Neural cell (in vitro differentiated cells): Measurements from ENCODE around the gene TLE3. TPM values are rescaled to one million over a fixed set of nuclear protein-coding genes. Genes with fewer than 3 reads are reported as not detected.

Experiments used
- H2AFZ ChIP-seq: fragments of 200-600, 300-800 bp; sonication (generic), shearing (Covaris generic); 2 replicates; pipeline ENCODE4 v1.6.0; 2014; ENCODE audit warnings: low read depth, mild to moderate bottlenecking, antibody characterized with exemption, low read length, moderate library complexity
- H3F3A ChIP-seq: fragments of 200-600 bp; shearing (Covaris generic); 2 replicates; pipeline ENCODE4 v1.6.1; 2016; ENCODE audit warnings: mild to moderate bottlenecking, moderate library complexity, mixed read lengths, antibody characterized with exemption, low read length; ENCODE audit not compliant: insufficient read depth, poor library complexity, severe bottlenecking
- H3K27ac ChIP-seq: fragments of 200-600, 300-800 bp; sonication (generic), shearing (Covaris generic); 2 replicates; pipeline ENCODE4 v1.5.1; 2014; ENCODE audit warnings: mild to moderate bottlenecking, low read length, moderate library complexity
- H3K27me3 ChIP-seq: fragments of 300-800, 200-600 bp; sonication (generic), shearing (Covaris generic); 2 replicates; pipeline ENCODE4 v1.6.0; 2014; ENCODE audit warnings: mild to moderate bottlenecking, low read depth, low read length, moderate library complexity; ENCODE audit not compliant: insufficient read depth
- H3K36me3 ChIP-seq: fragments of 300-800, 200-600 bp; sonication (generic), shearing (Covaris generic); 2 replicates; pipeline ENCODE4 v1.5.1; 2014; ENCODE audit warnings: mild to moderate bottlenecking, antibody characterized with exemption, low read length, moderate library complexity; ENCODE audit not compliant: insufficient read depth
- H3K4me2 ChIP-seq: fragments of 300-800, 200-600 bp; sonication (generic), shearing (Covaris generic); 2 replicates; pipeline ENCODE4 v1.6.0; 2014; ENCODE audit warnings: mild to moderate bottlenecking, low read length
- H3K4me3 ChIP-seq: fragments of 300-800, 200-600 bp; sonication (generic), shearing (Covaris generic); 2 replicates; pipeline ENCODE4 v1.5.1; 2014; ENCODE audit warnings: mild to moderate bottlenecking, low read length, moderate library complexity
- H3K79me2 ChIP-seq: fragments of 200-600 bp; shearing (Covaris generic); replicated peaks from 2 replicates; pipeline ENCODE4 v1.6.0; 2014; ENCODE audit warnings: mild to moderate bottlenecking, low read length, moderate library complexity; ENCODE audit not compliant: insufficient read depth
- H3K9ac ChIP-seq: fragments of 300-800, 200-600 bp; sonication (generic), shearing (Covaris generic); 2 replicates; pipeline ENCODE4 v1.6.1; 2016; ENCODE audit warnings: mild to moderate bottlenecking, low read length, mixed read lengths
- H3K9me2 ChIP-seq: fragments of 200-600 bp; shearing (Covaris generic); 2 replicates; pipeline ENCODE4 v1.6.1; 2016; ENCODE audit warnings: mild to moderate bottlenecking, low read length, mixed read lengths; ENCODE audit not compliant: insufficient read depth
- H3K9me3 ChIP-seq: fragments of 200-600, 300-800 bp; sonication (generic), shearing (Covaris generic); 2 replicates; pipeline ENCODE4 v1.6.1; 2016; ENCODE audit warnings: mild to moderate bottlenecking, mixed run types, low read length, moderate library complexity, mixed read lengths
- H4K20me1 ChIP-seq: fragments of 200-600 bp; shearing (Covaris generic); 2 replicates; pipeline ENCODE4 v1.6.1; 2016; ENCODE audit warnings: mild to moderate bottlenecking, mixed run types; ENCODE audit not compliant: insufficient read depth
- EZH2 ChIP-seq: fragments of 200-600, 300-800 bp; shearing (Covaris generic), sonication (generic); IDR thresholded peaks from 2 replicates; pipeline ENCODE4 v1.6.1; 2014; ENCODE audit warnings: antibody characterized with exemption, low read length, borderline replicate concordance, mild to moderate bottlenecking; ENCODE audit not compliant: insufficient read depth, poor library complexity, severe bottlenecking
- MXI1 ChIP-seq: fragments of 450-650 bp; conservative IDR thresholded peaks from 2 replicates; pipeline ENCODE4 v1.6.1; 2014; ENCODE audit warnings: antibody characterized with exemption, mild to moderate bottlenecking; ENCODE audit not compliant: poor library complexity, severe bottlenecking
- POLR2AphosphoS5 ChIP-seq: IDR thresholded peaks from 2 replicates; pipeline ENCODE4 v1.6.1; 2012
- RAD21 ChIP-seq: fragments of 450-650 bp; conservative IDR thresholded peaks from 2 replicates; pipeline ENCODE4 v1.6.1; 2014; ENCODE audit warnings: antibody characterized with exemption, mild to moderate bottlenecking, moderate library complexity
- REST ChIP-seq: IDR thresholded peaks from 2 replicates; pipeline ENCODE4 v1.6.1; 2012; ENCODE audit warnings: borderline replicate concordance
- SMC3 ChIP-seq: fragments of 450-650 bp; conservative IDR thresholded peaks from 2 replicates; pipeline ENCODE4 v1.6.1; 2014; ENCODE audit warnings: antibody characterized with exemption, mild to moderate bottlenecking, moderate library complexity; ENCODE audit not compliant: poor library complexity
- polyA plus RNA-seq: library from polyadenylated mRNA; depleted of rRNA; stranded (reverse); fragments of >200 nt; gene quantifications from 2 replicates; pipeline ENCODE4 v1.2.3, GENCODE V29; 2014

The TLE3 gene
- polyA plus RNA-seq, 1 donor from 2014 or later: 27.6 TPM

GRCh38 chr15:70051948-70052633 is 45.6 kb downstream of the TLE3 start:
- Histone ChIP-seq H3K27me3 (no peaks in the 10 kb centered on the region), H3K4me2 (no peak overlapping the region), H3K4me3 (no peak overlapping the region), H3K27ac (no peak overlapping the region), H3F3A (no peaks in the 10 kb centered on the region), H3K9me3 (no peaks in the 10 kb centered on the region), H3K79me2 (no peaks in the 10 kb centered on the region), H3K9ac (no peak overlapping the region), H3K36me3 (no peaks in the 10 kb centered on the region), H3K9me2 (no peaks in the 10 kb centered on the region), H4K20me1 (no peaks in the 10 kb centered on the region), H2AFZ (no peak overlapping the region)
- TF ChIP-seq MXI1: no peak
- TF ChIP-seq RAD21: no peak
- no peak for TF ChIP-seq SMC3

GRCh38 chr15:70050970-70051369 is 46.7 kb downstream of the TLE3 start:
- no peaks in the 10 kb centered on the region for H4K20me1 ChIP-seq
- H2AFZ ChIP-seq: no peak overlapping the region
- H3K9ac ChIP-seq: no peak overlapping the region
- no peak overlapping the region for H3K4me3 ChIP-seq
- no peaks in the 10 kb centered on the region for H3K9me2 ChIP-seq
- H3K79me2 ChIP-seq: no peaks in the 10 kb centered on the region
- H3K27me3 ChIP-seq: no peaks in the 10 kb centered on the region
- H3K27ac ChIP-seq: no peak overlapping the region
- H3K36me3 ChIP-seq: no peaks in the 10 kb centered on the region
- H3F3A ChIP-seq: no peaks in the 10 kb centered on the region
- TF ChIP-seq REST: no peak
- no peak for TF ChIP-seq POLR2AphosphoS5
- TF ChIP-seq SMC3: no peak
- no peak for TF ChIP-seq RAD21
- TF ChIP-seq MXI1: no peak
- no peak for TF ChIP-seq EZH2
- no peaks in the 10 kb centered on the region for H3K9me3 ChIP-seq
- no peak overlapping the region for H3K4me2 ChIP-seq

GRCh38 chr15:70050441-70050840 is 47.3 kb downstream of the TLE3 start:
- Histone ChIP-seq H3K27me3 (no peaks in the 10 kb centered on the region), H3K9ac (no peak overlapping the region), H4K20me1 (no peaks in the 10 kb centered on the region), H3K4me2 (no peak overlapping the region), H3K9me3 (no peaks in the 10 kb centered on the region), H3K36me3 (no peaks in the 10 kb centered on the region), H2AFZ (no peak overlapping the region), H3K79me2 (no peaks in the 10 kb centered on the region), H3K4me3 (no peak overlapping the region), H3K27ac (no peak overlapping the region), H3F3A (no peaks in the 10 kb centered on the region), H3K9me2 (no peaks in the 10 kb centered on the region)
- TF ChIP-seq RAD21 (no peak), MXI1 (no peak), SMC3 (no peak), EZH2 (no peak)
